ENCODE measurements around the gene CROCC2. TPM values are rescaled to one million over a fixed set of nuclear protein-coding genes. Genes with fewer than 3 reads are reported as not detected.

The CROCC2 gene
- total RNA-seq, 1 donor from 2014 or later: not detected

- DNase-seq (ENCODE audit: low spot score): peak; percentile 68
- H3K36me3 Mint-ChIP-seq (ENCODE audit: low read depth): no peaks in the 10 kb centered on the region
- H3K9me3 Mint-ChIP-seq (ENCODE audit: low read depth): no peaks in the 10 kb centered on the region
- H3K4me1 Mint-ChIP-seq (ENCODE audit: low read depth): no peaks in the 10 kb centered on the region
- no peak for TF ChIP-seq CTCF (IDR thresholded peaks at IDR 0.05)
- no peak overlapping the region for H3K4me3 Mint-ChIP-seq (ENCODE audit: unreplicated experiment)
- H3K27me3 Mint-ChIP-seq (ENCODE audit: low read depth): peaks cover 34% of the 10 kb centered on the region
- H3K27ac Mint-ChIP-seq (ENCODE audit: unreplicated experiment): no peak overlapping the region
These were observed 35.9 kb upstream of the CROCC2 start for GRCh38 chr2:240869956-240870875.

DNA sequence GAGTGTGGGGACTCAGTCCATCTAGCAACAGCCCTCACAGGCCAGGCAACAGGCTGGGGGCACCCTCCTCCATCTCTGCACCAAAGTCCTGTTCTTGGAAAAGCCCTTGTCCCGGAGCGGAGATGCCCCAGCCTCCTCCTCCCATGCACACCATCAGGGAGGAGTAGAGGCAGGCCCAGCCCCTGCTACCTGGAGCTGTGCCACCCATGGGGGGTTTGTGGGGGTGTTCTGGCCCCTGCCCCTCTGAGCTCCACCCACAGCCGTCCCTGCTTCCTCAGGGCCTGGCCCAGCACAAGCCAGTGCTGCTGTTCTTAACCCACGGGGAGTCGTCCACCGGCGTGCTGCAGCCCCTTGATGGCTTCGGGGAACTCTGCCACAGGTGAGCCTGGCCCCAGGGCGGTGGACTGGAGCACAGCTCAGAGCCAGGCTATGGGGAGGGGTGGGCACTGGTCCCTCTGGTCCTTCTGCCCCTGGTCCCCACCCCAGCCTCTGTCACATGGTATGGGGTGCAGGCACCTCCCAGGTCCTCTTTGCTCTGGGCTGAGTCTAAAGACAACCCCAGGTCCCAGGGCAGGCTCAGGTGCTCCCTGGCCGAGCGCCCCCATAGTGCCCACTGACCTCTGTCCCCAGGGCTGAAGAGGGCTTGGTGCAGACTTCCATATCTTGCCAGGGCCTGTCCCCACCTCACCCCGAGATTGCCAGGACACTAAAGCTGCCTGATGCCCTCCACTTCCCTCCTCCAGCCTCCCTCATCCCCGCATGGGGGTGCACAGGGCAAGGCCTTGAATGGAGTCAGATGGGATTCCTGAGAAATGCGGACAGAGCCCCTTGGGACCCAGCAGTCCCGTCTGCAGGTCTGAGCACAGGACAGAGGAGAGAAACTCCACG, 34.8 kb upstream of the CROCC2 start:
- DNase-seq (ENCODE audit: low spot score): peak; percentile 82
- Mint-ChIP-seq H3K9me3 (ENCODE audit: low read depth) (no peaks in the 10 kb centered on the region), H3K36me3 (ENCODE audit: low read depth) (no peaks in the 10 kb centered on the region), H3K27me3 (ENCODE audit: low read depth) (peaks cover 27% of the 10 kb centered on the region), H3K4me3 (ENCODE audit: unreplicated experiment) (no peak overlapping the region), H3K4me1 (ENCODE audit: low read depth) (no peaks in the 10 kb centered on the region), H3K27ac (ENCODE audit: unreplicated experiment) (no peak overlapping the region)
- no peak for TF ChIP-seq CTCF (IDR thresholded peaks at IDR 0.05)

GRCh38 chr2:240872317-240873097, 33.6 kb upstream of the CROCC2 start:
- no peak overlapping the region for H3K27ac Mint-ChIP-seq (ENCODE audit: unreplicated experiment)
- H3K4me1 Mint-ChIP-seq (ENCODE audit: low read depth): no peaks in the 10 kb centered on the region
- no peaks in the 10 kb centered on the region for H3K9me3 Mint-ChIP-seq (ENCODE audit: low read depth)
- no peaks in the 10 kb centered on the region for H3K36me3 Mint-ChIP-seq (ENCODE audit: low read depth)
- no peak overlapping the region for H3K4me3 Mint-ChIP-seq (ENCODE audit: unreplicated experiment)
- no peak for TF ChIP-seq CTCF (IDR thresholded peaks at IDR 0.05)
- H3K27me3 Mint-ChIP-seq (ENCODE audit: low read depth): peaks cover 19% of the 10 kb centered on the region
- peak; percentile 68 for DNase-seq (ENCODE audit: low spot score)

- no peak overlapping the region for H3K4me3 Mint-ChIP-seq (ENCODE audit: unreplicated experiment)
- no peak overlapping the region for H3K27ac Mint-ChIP-seq (ENCODE audit: unreplicated experiment)
- H3K36me3 Mint-ChIP-seq (ENCODE audit: low read depth): no peaks in the 10 kb centered on the region
- peaks cover 15% of the 10 kb centered on the region for H3K27me3 Mint-ChIP-seq (ENCODE audit: low read depth)
- H3K9me3 Mint-ChIP-seq (ENCODE audit: low read depth): no peaks in the 10 kb centered on the region
- DNase-seq (ENCODE audit: low spot score): peak; percentile 87
- no peak for TF ChIP-seq CTCF (IDR thresholded peaks at IDR 0.05)
- no peaks in the 10 kb centered on the region for H3K4me1 Mint-ChIP-seq (ENCODE audit: low read depth)
These were observed 32.9 kb upstream of the CROCC2 start for GRCh38 chr2:240873098-240873788.

Measured in chondrocyte (in vitro differentiated cells).